Mesendoderm (in vitro differentiated cells): ENCODE measurements around the gene GNGT2.
"Not testable (repeated sequence)": the region's sequence is repeated elsewhere in the genome, so short reads cannot be mapped to it uniquely, and the experiment has no call there.

ENCODE experiments used
- DNase-seq: peaks from one replicate; pipeline ENCODE4 v3.0.0; 2013
- H2AK5ac ChIP-seq: 2 replicates; pipeline ENCODE4 v1.6.1; 2013; ENCODE audit warnings: low read length, inconsistent platforms
- H2BK120ac ChIP-seq: 2 replicates; pipeline ENCODE4 v1.6.1; 2013; ENCODE audit warnings: low read depth, mild to moderate bottlenecking, low read length, moderate library complexity, mixed read lengths
- H2BK15ac ChIP-seq: replicated peaks from 2 replicates; pipeline ENCODE4 v1.6.1; 2013; ENCODE audit warnings: low read depth, mild to moderate bottlenecking, moderate library complexity
- H2BK5ac ChIP-seq: 2 replicates; pipeline ENCODE4 v1.6.1; 2013; ENCODE audit warnings: low read length, inconsistent platforms
- H3K18ac ChIP-seq: 2 replicates; pipeline ENCODE4 v1.6.1; 2013; ENCODE audit warnings: mild to moderate bottlenecking, low read length, mixed read lengths
- H3K23ac ChIP-seq: one replicate; pipeline ENCODE4 v1.6.1; 2013; ENCODE audit warnings: low read length
- H3K27ac ChIP-seq: 2 replicates; pipeline ENCODE4 v1.5.1; 2013; ENCODE audit warnings: low read depth, mild to moderate bottlenecking, inconsistent platforms, low read length, moderate library complexity
- H3K27me3 ChIP-seq: 2 replicates; pipeline ENCODE4 v1.6.1; 2013; ENCODE audit warnings: low read length, control low read depth, mild to moderate bottlenecking, inconsistent platforms; ENCODE audit not compliant: insufficient read depth, poor library complexity
- H3K36me3 ChIP-seq: 2 replicates; pipeline ENCODE4 v1.6.1; 2013; ENCODE audit warnings: low read length, inconsistent platforms; ENCODE audit not compliant: control insufficient read depth, insufficient read depth
- H3K4ac ChIP-seq: one replicate; pipeline ENCODE4 v1.6.1; 2013; ENCODE audit warnings: low read depth, mild to moderate bottlenecking, low read length, moderate library complexity
- H3K4me1 ChIP-seq: 2 replicates; pipeline ENCODE4 v1.6.1; 2013; ENCODE audit warnings: low read depth, low read length, inconsistent platforms; ENCODE audit not compliant: control insufficient read depth
- H3K4me2 ChIP-seq: 2 replicates; pipeline ENCODE4 v1.6.1; 2013; ENCODE audit warnings: low read length
- H3K4me3 ChIP-seq: 2 replicates; pipeline ENCODE4 v1.5.1; 2013; ENCODE audit warnings: mild to moderate bottlenecking, low read length
- H3K56ac ChIP-seq: one replicate; pipeline ENCODE4 v1.6.1; 2013; ENCODE audit warnings: low read length
- H3K79me1 ChIP-seq: 2 replicates; pipeline ENCODE4 v1.6.1; 2013; ENCODE audit warnings: low read length, inconsistent platforms
- H3K79me2 ChIP-seq: 2 replicates; pipeline ENCODE4 v1.6.1; 2013; ENCODE audit warnings: mild to moderate bottlenecking, low read length; ENCODE audit not compliant: control insufficient read depth, insufficient read depth
- H3K9ac ChIP-seq: 2 replicates; pipeline ENCODE4 v1.6.1; 2013; ENCODE audit warnings: low read length, inconsistent platforms
- H4K5ac ChIP-seq: one replicate; pipeline ENCODE4 v1.6.1; 2013; ENCODE audit warnings: low read length
- H4K8ac ChIP-seq: one replicate; pipeline ENCODE4 v1.6.1; 2013; ENCODE audit warnings: low read depth, mild to moderate bottlenecking, control low read depth, low read length, moderate library complexity
- WGBS: extraction: QIAGEN DNeasy Blood & Tissue Kit; methylation state at CpG from one replicate; pipeline ENCODE4 v1.1.7; 2013; ENCODE audit warnings: low lambda C conversion rate, missing lambda C conversion rate; ENCODE audit not compliant: insufficient coverage; ENCODE audit errors: extremely low coverage; 5-methylcytosine and 5-hydroxymethylcytosine counted together

Gene GNGT2

GRCh38 chr17:49190932-49191331 lies 19.4 kb downstream of the GNGT2 start:
- no peak overlapping the region for H2BK15ac ChIP-seq
- no peaks in the 10 kb centered on the region for H3K27me3 ChIP-seq
- H3K36me3 ChIP-seq: no peaks in the 10 kb centered on the region
- no peak overlapping the region for H3K4me3 ChIP-seq
- H3K79me2 ChIP-seq: no peaks in the 10 kb centered on the region
- H3K23ac ChIP-seq: no peak overlapping the region
- no peak overlapping the region for H3K27ac ChIP-seq
- no peak overlapping the region for H3K9ac ChIP-seq
- no peak overlapping the region for H2BK5ac ChIP-seq
- DNase-seq: no peak
- H3K4me2 ChIP-seq: no peak overlapping the region
- H2AK5ac ChIP-seq: no peak overlapping the region
- no peak overlapping the region for H4K8ac ChIP-seq
- WGBS: no CpG with 5 or more reads among the region's 4 CpGs
- H3K79me1 ChIP-seq: no peaks in the 10 kb centered on the region
- no peak overlapping the region for H3K18ac ChIP-seq
- no peak overlapping the region for H3K56ac ChIP-seq
- no peak overlapping the region for H3K4ac ChIP-seq
- no peaks in the 10 kb centered on the region for H3K4me1 ChIP-seq
- H4K5ac ChIP-seq: no peak overlapping the region
- no peak overlapping the region for H2BK120ac ChIP-seq

- H3K36me3 ChIP-seq: no peaks in the 10 kb centered on the region
- no peak overlapping the region for H3K4me3 ChIP-seq
- no peak overlapping the region for H3K18ac ChIP-seq
- no peak overlapping the region for H4K8ac ChIP-seq
- no peak overlapping the region for H3K9ac ChIP-seq
- no peak for DNase-seq
- H3K79me1 ChIP-seq: no peaks in the 10 kb centered on the region
- H3K27me3 ChIP-seq: no peaks in the 10 kb centered on the region
- no peak overlapping the region for H3K56ac ChIP-seq
- H3K4ac ChIP-seq: no peak overlapping the region
- H4K5ac ChIP-seq: no peak overlapping the region
- no peak overlapping the region for H2BK5ac ChIP-seq
- H3K23ac ChIP-seq: no peak overlapping the region
- no CpG with 5 or more reads among the region's 3 CpGs for WGBS
- H3K79me2 ChIP-seq: no peaks in the 10 kb centered on the region
- no peak overlapping the region for H3K4me2 ChIP-seq
- no peak overlapping the region for H2AK5ac ChIP-seq
- no peaks in the 10 kb centered on the region for H3K4me1 ChIP-seq
- no peak overlapping the region for H2BK15ac ChIP-seq
- no peak overlapping the region for H3K27ac ChIP-seq
- no peak overlapping the region for H2BK120ac ChIP-seq
These were observed 23.1 kb downstream of the GNGT2 start for GRCh38 chr17:49187301-49187700.

GRCh38 chr17:49185381-49185780 lies 25.0 kb downstream of the GNGT2 start:
- not testable (repeated sequence) for H4K5ac ChIP-seq, H3K4me1 ChIP-seq, H2BK15ac ChIP-seq, H2AK5ac ChIP-seq, H3K23ac ChIP-seq, H3K9ac ChIP-seq, H3K36me3 ChIP-seq, H2BK5ac ChIP-seq, DNase-seq, H3K56ac ChIP-seq, H2BK120ac ChIP-seq, H3K79me2 ChIP-seq, H3K79me1 ChIP-seq, H3K4me2 ChIP-seq, H3K4me3 ChIP-seq, H3K18ac ChIP-seq, H4K8ac ChIP-seq, H3K4ac ChIP-seq, H3K27me3 ChIP-seq, H3K27ac ChIP-seq
- no CpG with 5 or more reads among the region's 1 CpG for WGBS

GRCh38 chr17:49184522-49184921 lies 25.9 kb downstream of the GNGT2 start:
- not testable (repeated sequence) for H3K27ac ChIP-seq, H3K79me2 ChIP-seq, H3K4me1 ChIP-seq, H2BK15ac ChIP-seq, H4K8ac ChIP-seq, H3K56ac ChIP-seq, H3K27me3 ChIP-seq, H2BK120ac ChIP-seq, H2BK5ac ChIP-seq, H3K4ac ChIP-seq, H3K36me3 ChIP-seq, H3K18ac ChIP-seq, H3K4me3 ChIP-seq, H3K9ac ChIP-seq, H4K5ac ChIP-seq, DNase-seq, H3K79me1 ChIP-seq, H2AK5ac ChIP-seq, H3K23ac ChIP-seq, H3K4me2 ChIP-seq

GRCh38 chr17:49183801-49184200 lies 26.6 kb downstream of the GNGT2 start:
- H2AK5ac ChIP-seq: no peak overlapping the region
- H3K4me3 ChIP-seq: no peak overlapping the region
- WGBS: no CpG with 5 or more reads among the region's 7 CpGs

GRCh38 chr17:49183341-49183740 lies 27.0 kb downstream of the GNGT2 start:
- Histone ChIP-seq H3K4me3 (no peak overlapping the region), H3K56ac (no peak overlapping the region), H3K27me3 (no peaks in the 10 kb centered on the region), H2AK5ac (no peak overlapping the region), H3K4me1 (no peaks in the 10 kb centered on the region), H3K79me1 (no peaks in the 10 kb centered on the region), H2BK15ac (no peak overlapping the region), H3K4ac (no peak overlapping the region), H2BK120ac (no peak overlapping the region), H3K4me2 (no peak overlapping the region), H3K9ac (no peak overlapping the region), H3K27ac (no peak overlapping the region), H3K36me3 (no peaks in the 10 kb centered on the region), H2BK5ac (no peak overlapping the region), H3K79me2 (no peaks in the 10 kb centered on the region), H3K23ac (no peak overlapping the region), H4K5ac (no peak overlapping the region), H4K8ac (no peak overlapping the region), H3K18ac (no peak overlapping the region)
- DNase-seq: no peak
- no CpG with 5 or more reads among the region's 5 CpGs for WGBS

More at GRCh38 chr17:49183801-49184200, 26.6 kb downstream of the GNGT2 start:
- Histone ChIP-seq H3K4ac (no peak overlapping the region), H4K5ac (no peak overlapping the region), H3K36me3 (no peaks in the 10 kb centered on the region), H3K9ac (no peak overlapping the region), H3K18ac (no peak overlapping the region), H3K4me1 (no peaks in the 10 kb centered on the region), H3K27ac (no peak overlapping the region), H4K8ac (no peak overlapping the region), H2BK120ac (no peak overlapping the region), H2BK15ac (no peak overlapping the region), H3K79me2 (no peaks in the 10 kb centered on the region), H3K27me3 (no peaks in the 10 kb centered on the region), H3K79me1 (no peaks in the 10 kb centered on the region), H3K23ac (no peak overlapping the region), H3K4me2 (no peak overlapping the region), H2BK5ac (no peak overlapping the region), H3K56ac (no peak overlapping the region)
- no peak for DNase-seq
